NCI-H1105 treated with DMSO at 0.1 percent for 48 hours (cell line): ENCODE measurements around the gene P3H3.
"Not testable (repeated sequence)": the region's sequence is repeated elsewhere in the genome, so short reads cannot be mapped to it uniquely, and the experiment has no call there.

Source experiments
- DNase-seq: peaks from one replicate; lab custom pipeline; 2025; lab: John Stamatoyannopoulos, UW

P3H3 gene

GRCh38 chr12:6867413-6868210, 39.4 kb downstream of the P3H3 start, which contains the start of gene TPI1:
TSS of gene TPI1 (plus strand) at chr12:6867531. CDS start at chr12:6867567, 36 bp downstream.
- peak; percentile 76 for DNase-seq

DNA sequence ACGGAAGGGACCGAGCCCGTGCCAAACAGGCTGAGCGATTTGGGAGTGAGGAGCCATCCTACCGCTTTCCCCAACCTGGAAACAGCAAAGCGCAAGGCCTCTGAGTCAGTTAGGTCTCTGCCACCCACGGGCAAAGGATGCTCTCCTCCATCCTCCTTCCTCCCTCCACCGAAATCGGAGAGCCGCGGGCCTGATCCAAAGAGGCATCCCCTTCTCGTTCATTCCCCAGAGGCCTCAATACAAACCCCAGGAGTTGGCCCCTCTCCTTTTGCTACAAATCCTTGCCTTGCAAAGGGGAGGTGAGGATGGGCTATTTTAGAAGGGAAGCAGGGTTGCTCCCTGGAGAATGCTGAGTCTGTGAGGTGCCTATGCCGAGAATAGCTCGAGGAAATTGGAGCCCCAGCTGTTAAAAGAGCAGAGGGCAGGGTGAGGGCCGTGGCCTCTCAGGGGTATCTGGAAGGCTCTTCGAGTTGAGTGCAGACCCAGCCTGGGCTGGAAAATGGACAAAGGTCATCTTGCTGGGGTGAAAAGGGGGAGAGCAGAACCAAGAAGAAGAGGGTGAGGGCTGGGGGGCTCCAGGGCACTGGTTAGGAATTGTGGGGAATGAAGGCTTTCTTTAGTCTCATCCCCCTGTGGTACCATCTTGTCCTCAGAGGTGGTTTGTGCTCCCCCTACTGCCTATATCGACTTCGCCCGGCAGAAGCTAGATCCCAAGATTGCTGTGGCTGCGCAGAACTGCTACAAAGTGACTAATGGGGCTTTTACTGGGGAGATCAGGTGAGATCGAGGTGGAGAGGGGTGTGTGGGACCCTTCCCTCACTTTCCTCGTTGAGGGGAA, 40.2 kb downstream of the P3H3 start:
- DNase-seq = no peak

DNA sequence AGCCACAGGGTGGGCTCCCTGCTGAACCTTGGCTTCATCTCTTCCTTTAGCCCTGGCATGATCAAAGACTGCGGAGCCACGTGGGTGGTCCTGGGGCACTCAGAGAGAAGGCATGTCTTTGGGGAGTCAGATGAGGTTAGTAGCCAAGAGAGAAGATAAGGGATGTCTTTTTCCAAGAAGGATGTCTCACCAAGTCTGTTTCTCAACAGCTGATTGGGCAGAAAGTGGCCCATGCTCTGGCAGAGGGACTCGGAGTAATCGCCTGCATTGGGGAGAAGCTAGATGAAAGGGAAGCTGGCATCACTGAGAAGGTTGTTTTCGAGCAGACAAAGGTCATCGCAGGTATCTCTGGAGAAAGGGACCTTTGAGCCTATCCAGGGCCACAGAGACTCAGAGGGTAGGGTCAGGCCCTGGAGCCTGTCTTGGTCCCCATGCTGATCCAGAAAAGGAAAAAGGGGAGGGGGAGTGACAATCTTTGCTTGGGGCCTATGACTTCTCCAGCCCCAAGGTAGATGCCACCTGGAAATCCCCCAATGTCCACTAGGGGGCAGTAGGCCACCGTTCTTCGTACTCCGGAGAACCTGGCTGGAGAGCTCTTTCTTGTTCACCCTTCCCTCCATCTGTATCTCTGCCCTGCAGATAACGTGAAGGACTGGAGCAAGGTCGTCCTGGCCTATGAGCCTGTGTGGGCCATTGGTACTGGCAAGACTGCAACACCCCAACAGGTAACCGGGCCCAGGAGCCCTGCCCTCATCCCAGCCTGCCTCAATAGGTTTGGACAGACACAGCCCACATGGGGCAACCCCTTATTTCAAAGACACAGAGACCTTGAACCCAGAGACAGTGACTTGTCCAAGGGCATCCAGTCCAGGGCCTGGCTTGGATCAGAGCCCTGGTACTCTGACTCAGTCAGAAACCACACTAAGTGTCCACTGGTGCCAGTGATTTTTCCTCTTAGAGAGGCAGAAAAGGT, 41.1 kb downstream of the P3H3 start:
- peak; percentile 76 for DNase-seq

DNA sequence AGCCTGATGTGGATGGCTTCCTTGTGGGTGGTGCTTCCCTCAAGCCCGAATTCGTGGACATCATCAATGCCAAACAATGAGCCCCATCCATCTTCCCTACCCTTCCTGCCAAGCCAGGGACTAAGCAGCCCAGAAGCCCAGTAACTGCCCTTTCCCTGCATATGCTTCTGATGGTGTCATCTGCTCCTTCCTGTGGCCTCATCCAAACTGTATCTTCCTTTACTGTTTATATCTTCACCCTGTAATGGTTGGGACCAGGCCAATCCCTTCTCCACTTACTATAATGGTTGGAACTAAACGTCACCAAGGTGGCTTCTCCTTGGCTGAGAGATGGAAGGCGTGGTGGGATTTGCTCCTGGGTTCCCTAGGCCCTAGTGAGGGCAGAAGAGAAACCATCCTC, 42.1 kb downstream of the P3H3 start:
- not testable (repeated sequence) for DNase-seq

DNA sequence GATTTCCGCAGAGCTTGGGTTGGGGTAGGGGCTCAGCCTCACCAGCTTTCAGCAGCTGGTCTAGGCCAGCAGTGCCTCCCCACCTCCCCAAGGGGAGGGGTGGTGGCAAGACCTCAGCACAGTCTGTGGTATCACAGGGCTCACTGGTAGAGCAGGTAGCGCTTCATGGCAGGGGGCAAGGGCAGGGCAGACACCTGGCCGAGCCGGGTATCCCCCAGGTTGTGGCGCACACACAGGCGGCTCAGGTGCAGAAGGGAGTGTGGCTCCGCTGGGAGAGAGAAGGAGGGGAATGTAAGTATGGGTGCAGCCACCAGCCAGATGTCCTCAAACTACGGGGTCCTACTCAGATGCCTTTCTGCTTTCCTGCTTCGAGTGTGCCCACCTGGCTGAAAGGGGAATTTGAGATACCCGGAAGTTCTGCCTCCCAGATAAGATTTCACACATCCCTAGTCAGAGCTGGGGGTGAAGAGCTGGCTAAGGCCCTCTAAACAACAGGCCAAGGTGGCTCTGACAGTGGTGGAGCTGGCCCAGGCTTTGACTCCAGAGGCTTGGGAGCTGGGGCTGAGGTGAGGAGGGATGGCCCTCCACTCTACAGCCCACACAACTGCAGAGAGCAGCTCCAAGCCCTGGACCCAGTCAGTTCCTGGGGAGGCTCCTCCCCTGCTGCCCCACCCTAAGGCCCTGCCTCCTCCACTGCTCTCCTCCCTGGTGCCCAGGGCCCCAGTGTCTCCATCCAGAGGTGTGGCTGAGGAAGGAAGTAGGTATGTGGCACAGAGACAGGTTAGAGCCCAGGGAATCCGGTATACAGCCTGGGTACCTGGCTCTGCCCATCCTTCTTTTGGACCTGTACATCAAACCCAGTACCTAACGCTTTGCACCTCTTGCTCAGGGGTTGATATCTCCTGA, 43.1 kb downstream of the P3H3 start:
- peak; percentile 45 for DNase-seq

DNA sequence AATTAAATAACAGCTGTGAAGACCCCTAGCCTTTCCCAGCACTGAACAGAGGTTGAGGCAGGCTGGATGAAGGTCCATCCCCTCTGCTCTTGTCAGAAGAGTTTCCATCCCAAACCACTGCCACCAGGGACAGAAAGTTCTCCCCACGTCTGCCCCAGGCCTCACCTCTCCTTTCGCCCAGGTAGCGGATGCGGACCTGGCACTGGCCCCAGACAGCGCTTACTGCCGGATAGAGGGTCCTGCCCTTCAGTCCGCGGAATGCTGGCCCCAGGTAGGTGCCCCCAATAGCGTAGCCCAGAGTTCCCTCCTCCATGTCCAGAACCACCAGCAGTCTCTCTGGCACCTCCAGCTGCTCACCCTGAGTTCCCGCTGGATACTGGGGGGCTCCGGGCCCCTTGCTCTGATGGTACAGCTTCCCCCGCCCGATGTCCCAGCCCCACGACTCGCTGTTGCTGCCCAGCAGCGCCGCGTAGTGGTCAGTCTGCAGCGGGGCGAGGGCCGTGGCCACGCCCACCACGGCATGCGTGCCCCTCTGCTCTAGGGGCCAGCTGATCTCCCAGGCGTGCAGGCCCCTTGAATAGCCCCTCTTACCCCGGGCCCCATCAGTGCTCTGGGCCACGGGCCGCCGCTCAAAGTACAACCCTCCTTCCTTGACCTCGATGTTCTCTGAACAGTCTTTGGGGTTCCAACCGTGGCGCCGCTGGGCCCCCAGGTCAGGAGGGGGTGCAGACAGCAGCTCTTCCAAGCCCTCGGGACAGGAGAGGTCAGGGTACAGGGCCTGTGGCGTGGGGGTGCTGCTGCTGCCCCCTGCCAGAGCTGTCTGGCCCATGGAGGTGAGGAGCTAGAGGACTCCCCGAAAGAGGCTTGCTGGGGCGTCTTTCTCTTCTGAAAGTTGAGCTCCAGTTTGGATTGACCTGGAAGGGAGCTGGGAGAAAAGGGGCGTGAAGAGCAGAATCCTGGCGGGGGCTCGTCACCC, 44.2 kb downstream of the P3H3 start:
- peak; percentile 71 for DNase-seq

GRCh38 chr12:6873094-6874014, 45.1 kb downstream of the P3H3 start, which contains the start of gene SPSB2:
TSS of gene SPSB2 (minus strand) at chr12:6873303. CDS start at chr12:6872901, 402 bp downstream.
- peak; percentile 94 for DNase-seq

GRCh38 chr12:6874015-6874368, 45.8 kb downstream of the P3H3 start:
- not testable (repeated sequence) for DNase-seq

DNA sequence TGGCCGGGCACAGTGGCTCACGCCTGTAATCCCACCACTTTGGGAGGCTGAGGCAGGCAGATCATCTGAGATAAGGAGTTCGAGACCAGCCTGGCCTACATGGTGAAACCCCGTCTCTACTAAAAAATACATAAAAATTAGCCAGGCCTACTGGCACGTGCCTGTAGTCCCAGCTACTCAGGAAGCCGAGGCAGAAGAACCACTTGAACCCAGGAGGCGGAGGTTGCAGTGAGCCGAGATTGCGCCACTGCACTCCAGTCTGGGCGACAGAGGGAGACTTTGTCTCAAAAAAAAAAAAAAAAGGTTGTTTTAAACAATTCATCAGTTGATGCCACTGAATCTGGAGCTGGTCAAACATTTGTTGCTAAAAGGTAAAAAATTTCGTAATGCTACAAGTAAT, 51.6 kb downstream of the P3H3 start:
- not testable (repeated sequence) for DNase-seq

GRCh38 chr12:6883252-6883651, 55.0 kb downstream of the P3H3 start:
- no peak for DNase-seq

- DNase-seq = no peak
These were observed 55.5 kb downstream of the P3H3 start for GRCh38 chr12:6883683-6884082.

- no peak for DNase-seq
These were observed 56.3 kb downstream of the P3H3 start for GRCh38 chr12:6884539-6884938.

GRCh38 chr12:6886206-6886999, 58.2 kb downstream of the P3H3 start:
- DNase-seq = not testable (repeated sequence)

DNA sequence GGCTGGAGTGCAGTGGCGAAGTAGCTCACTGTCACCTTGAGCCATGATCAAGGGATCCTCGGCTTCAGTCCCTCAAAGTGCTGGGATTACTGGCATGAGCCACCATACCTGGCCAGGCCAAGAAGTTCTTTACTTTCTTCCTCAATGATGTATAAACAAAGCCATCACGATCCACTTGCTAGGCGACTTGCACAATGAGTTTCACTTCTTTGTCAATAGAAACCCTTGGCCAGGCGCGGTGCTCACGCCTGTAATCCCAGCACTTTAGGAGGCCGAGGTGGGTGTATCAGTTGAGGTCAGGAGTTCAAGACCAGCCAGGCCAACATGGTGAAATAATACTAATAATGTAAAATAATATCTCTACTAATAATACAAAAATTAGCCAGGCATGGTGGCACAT, 59.3 kb downstream of the P3H3 start:
- no peak for DNase-seq

GRCh38 chr12:6888360-6888759, 60.2 kb downstream of the P3H3 start:
- no peak for DNase-seq

DNA sequence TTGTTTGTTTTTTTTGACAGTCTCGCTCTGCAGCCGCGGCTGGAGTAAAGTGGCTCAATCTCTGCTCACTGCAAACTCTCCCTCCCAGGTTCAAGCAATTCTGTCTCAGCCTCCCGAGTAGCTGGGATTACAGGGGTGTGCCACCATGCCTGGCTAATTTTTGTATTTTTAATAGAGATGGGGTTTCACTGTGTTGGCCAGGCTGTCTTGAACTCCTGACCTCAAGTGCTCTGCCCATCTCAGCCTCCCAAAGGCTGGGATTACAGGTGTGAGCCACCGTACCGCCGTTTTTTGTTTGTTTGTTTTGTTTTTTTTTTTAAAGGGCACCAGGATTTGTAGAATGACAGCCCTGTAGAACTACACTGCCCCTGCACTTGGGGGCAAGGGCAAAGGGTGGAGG, 60.6 kb downstream of the P3H3 start:
- DNase-seq = not testable (repeated sequence)
